NCI-H2196 treated with DMSO at 0.1 percent for 48 hours (cell line): Measurements from ENCODE around the gene ZSCAN5A.
"Not testable (repeated sequence)": the region's sequence is repeated elsewhere in the genome, so short reads cannot be mapped to it uniquely, and the experiment has no call there.

ENCODE experiments used
- DNase-seq: peaks from one replicate; lab custom pipeline; 2025; ENCODE audit not compliant: unreplicated experiment; lab: John Stamatoyannopoulos, UW

The ZSCAN5A gene

GRCh38 chr19:56217039-56217949 is 97.3 kb downstream of the ZSCAN5A start:
- DNase-seq = no peak

DNA sequence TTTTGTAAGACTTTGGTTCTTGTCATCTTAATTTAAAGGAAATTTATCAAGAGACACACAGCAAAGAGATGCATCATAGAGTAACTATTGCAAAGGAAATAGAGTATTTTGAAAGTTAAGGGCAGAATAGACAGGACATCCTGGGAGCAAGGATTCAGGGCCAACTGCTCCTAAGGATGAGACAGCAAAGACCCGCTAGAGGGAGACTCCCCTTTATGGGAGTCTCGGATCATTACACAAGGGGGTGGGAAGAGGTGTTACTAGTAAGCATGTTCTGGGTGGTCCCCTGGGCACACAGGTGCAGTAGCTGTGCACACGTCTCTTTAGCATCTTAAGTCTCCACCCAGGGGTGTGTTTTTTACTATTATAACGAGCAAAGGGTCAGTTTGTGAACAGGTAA is 102.9 kb downstream of the ZSCAN5A start:
- DNase-seq = no peak

- not testable (repeated sequence) for DNase-seq
Observed at GRCh38 chr19:56210036-56210435, 104.6 kb downstream of the ZSCAN5A start.

- DNase-seq = no peak
Observed at GRCh38 chr19:56209091-56209490, 105.5 kb downstream of the ZSCAN5A start.

DNA sequence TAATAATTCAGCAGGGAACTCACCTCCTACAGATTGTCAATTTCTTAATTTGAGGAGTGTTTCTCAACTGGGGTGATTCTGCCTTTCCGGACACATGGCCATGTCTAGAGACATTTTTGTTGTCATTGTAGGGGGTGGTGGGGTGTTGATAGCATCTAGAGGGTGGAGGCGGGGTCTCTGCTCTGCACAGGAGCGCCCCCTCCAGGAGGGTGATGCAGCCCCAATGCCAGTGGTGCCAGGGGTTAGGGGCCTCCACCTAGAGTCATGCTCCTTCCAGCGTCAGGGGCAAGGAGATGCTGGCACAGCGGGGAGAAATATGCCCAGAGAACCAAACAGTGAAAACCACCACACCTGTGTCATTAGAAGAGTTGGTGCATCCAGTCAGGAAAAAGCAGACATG is 107.1 kb downstream of the ZSCAN5A start:
- DNase-seq = not testable (repeated sequence)

DNA sequence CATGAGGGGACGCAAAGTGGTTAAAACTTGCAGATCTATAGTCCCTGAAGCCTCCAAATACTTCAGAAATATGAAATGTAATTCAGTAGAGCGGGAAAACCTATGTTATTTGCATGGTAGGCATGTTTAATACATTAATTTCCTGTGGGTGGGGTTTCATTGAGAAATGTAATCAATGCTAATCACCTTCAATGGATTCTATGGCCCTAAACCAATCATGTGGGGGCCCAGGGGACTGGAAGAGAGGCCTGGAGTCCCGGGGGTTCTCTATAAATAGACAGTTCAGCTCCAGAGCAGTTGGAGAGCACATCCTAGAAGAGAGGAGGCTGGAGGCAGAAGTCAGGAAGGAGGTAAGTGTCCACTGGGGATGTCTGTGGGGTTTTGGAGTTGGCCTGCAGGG is 112.7 kb downstream of the ZSCAN5A start, which contains the start of gene ZSCAN5C:
Gene ZSCAN5C, plus strand, starts transcription at position 301 of the 400 bp plus-strand sequence. CDS start 3,641 bp downstream, outside the sequence.
- DNase-seq = no peak

DNA sequence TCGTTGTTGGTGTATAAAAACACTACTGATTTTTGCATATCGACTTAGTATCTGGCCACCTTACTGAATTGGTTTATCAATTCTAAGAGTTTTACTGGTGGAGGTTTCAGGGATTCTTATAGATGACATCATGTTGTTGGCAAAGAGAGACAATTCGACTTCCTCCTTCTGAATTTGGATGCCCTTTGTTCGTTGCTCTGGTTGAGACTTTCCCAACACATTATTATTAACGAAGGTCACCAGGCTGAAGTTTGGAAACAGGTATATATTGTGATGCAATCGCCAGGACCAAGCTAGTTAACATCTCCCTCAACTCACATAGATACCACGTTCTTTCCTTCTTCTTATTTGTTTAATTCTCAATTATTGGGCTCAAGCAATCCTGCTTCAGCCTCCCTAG is 115.0 kb downstream of the ZSCAN5A start:
- DNase-seq = no peak

DNA sequence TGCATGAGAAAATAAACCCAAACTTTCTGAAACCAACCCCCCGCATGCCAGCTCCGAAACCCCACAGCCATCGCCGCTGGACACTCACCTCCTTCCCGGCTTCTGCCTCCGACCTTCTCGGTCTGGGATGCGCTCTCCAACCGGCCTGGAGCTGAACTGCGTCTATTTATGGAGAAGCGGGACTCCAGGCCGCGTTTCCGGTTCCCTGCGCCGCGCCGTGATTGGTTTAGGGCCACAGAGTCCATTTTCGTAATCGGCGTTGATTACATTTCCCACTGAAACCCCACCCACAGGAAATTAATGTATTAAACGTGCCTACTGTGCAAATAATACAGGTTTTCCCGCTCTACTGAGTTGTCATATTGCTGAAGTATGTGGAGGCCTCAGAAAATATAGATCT is 117.0 kb downstream of the ZSCAN5A start, which contains the start of gene ZSCAN5B:
Gene ZSCAN5B, minus strand, starts transcription at position 138 of the 400 bp plus-strand sequence. CDS start 4,731 bp downstream, outside the sequence.
- DNase-seq = not testable (repeated sequence)

DNA sequence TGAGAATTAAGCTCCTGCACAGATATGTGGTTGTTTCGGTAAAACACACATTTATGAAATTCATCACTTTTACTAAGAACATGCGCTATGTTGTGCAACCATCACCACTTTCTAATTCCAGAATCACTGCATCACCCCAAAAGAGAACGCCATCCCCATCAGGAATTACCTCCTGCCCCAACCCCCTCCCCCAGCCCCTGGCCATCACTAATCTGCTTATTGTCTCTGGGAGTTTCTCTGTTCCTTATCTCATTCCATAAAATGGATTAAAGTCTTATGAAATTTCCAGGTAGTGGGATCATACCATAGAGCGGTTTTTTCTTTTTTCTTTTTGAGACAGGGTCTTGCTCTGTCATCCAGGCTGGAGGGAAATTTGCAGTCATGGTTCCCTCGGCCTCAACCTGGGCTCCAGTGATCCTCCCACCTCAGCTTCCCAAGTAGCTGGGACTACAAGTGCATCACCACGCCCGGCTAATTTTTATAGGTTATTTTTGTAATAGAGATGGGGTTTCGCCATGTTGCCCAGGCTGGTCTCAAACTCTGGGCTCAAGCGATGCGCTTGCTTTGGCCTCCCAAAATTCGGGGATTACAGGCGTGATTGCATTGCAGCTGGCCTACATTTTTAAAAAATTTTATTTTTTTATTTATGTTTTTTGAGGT is 120.5 kb downstream of the ZSCAN5A start:
- no peak for DNase-seq

- DNase-seq = no peak
Observed at GRCh38 chr19:56191711-56192110, 122.9 kb downstream of the ZSCAN5A start.

GRCh38 chr19:56191115-56191514 is 123.5 kb downstream of the ZSCAN5A start:
- no peak for DNase-seq

- no peak for DNase-seq
Observed at GRCh38 chr19:56189785-56190184, 124.9 kb downstream of the ZSCAN5A start.

- no peak for DNase-seq
Observed at GRCh38 chr19:56177564-56178243, 136.9 kb downstream of the ZSCAN5A start.

GRCh38 chr19:56176881-56177280 is 137.8 kb downstream of the ZSCAN5A start:
- DNase-seq = no peak

- DNase-seq = not testable (repeated sequence)
Observed at GRCh38 chr19:56176310-56176709, 138.3 kb downstream of the ZSCAN5A start.

DNA sequence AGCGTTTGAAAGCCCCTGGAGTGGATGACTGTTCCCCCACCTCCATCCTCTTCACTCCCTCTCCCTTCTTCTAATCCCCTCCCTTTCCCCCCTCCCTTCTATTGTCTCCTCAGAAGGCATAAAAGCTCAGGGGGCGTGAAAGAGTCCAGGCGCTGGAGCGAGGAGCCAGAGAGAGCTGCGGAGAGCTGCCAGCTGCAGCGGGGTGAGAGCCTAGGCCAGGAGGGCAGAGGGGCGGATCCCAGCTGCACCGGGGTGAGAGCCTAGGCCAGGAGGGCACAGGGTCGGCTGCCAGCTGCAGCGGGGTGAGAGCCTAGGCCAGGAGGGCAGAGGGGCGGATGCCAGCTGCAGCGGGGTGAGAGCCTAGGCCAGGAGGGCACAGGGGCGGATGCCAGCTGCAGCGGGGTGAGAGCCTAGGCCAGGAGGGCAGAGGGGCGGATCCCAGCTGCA is 138.8 kb downstream of the ZSCAN5A start, which contains the start of gene GALP:
Gene GALP, plus strand, starts transcription at position 148 of the 447 bp plus-strand sequence. CDS start 1,101 bp downstream, outside the sequence.
- not testable (repeated sequence) for DNase-seq

DNA sequence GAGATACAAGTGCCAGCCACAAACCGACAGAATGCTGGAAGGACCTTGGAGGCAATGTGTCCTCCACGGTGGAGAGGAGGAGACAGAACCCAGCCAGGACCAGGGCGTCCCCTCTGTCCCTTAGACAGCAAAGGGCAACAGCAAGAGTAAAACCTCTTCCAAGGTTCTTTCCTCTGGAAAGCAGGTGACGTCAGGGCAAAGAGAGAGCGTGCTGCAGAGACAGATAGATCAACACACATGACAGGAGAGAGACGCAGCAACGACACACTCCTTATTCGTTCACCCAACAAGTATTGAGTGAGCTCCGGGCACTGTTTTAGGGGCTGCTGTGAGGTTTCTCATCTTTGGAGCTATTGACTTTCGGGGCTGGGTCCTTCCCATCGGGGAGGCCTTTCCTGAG is 140.1 kb downstream of the ZSCAN5A start:
- no peak for DNase-seq

DNA sequence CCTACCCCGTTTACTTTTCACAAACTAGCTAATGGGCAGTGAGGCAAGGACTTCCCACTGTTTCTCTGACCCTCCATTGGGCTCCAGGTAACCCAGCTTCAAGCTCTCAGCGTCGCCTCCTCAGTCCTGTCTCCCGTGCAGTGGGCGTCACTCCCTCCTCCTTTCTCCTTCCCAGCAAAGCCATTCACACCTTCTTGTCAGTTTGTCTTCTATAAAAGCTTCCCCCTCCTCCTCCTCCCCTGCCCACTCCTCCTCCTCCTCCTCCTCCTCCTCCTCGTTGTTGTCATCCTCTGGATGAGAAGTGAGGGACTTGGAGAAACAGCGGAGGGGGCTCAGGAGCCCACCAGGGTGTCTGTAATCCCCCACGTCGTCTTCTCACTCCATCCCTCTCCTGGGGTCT is 140.6 kb downstream of the ZSCAN5A start:
- no peak for DNase-seq
